SK-N-SH treated with all-trans-retinoic acid at 6 μM for 48 hours (cell line): ENCODE data around the gene TCEA2.

Experiments used
- ATAC-seq: fragments of 200-7000 bp; cut with Tn5 transposase; 3 replicates; pipeline ENCODE4 v1.9.1; 2020; ENCODE audit warnings: mild to moderate bottlenecking, moderate library complexity
- ARNTL ChIP-seq: fragments of 450-650 bp; formaldehyde crosslinking; IDR thresholded peaks from 2 replicates; pipeline ENCODE4 v1.5.0; 2020; ENCODE audit warnings: low read depth, mild to moderate bottlenecking, moderate library complexity, borderline replicate concordance
- BACH2 ChIP-seq: fragments of 250-450 bp; sonication (Bioruptor Pico); IDR thresholded peaks from 2 replicates; pipeline ENCODE4 v1.9.0; 2021; ENCODE audit warnings: mild to moderate bottlenecking, borderline replicate concordance
- CREB5 ChIP-seq: fragments of 250-450 bp; sonication (Bioruptor Pico); IDR thresholded peaks from 2 replicates; pipeline ENCODE4 v1.5.1; 2020; ENCODE audit warnings: low read depth, mild to moderate bottlenecking, moderate library complexity
- CSDC2 ChIP-seq: fragments of 250-450 bp; sonication (Bioruptor Pico); IDR thresholded peaks from 2 replicates; pipeline ENCODE4 v1.5.0; 2020; ENCODE audit warnings: mild to moderate bottlenecking, moderate library complexity
- CSRNP3 ChIP-seq: fragments of 250-450 bp; sonication (Bioruptor Pico); IDR thresholded peaks from 2 replicates; pipeline ENCODE4 v1.5.1; 2021; ENCODE audit warnings: mild to moderate bottlenecking, moderate library complexity
- GLIS3 ChIP-seq: fragments of 250-450 bp; sonication (Bioruptor Pico); IDR thresholded peaks from 2 replicates; pipeline ENCODE4 v1.5.0; 2020; ENCODE audit warnings: mild to moderate bottlenecking, moderate library complexity
- ISL1 ChIP-seq: fragments of 250-450 bp; sonication (Bioruptor Pico); IDR thresholded peaks from 2 replicates; pipeline ENCODE4 v2.1.2; 2022; ENCODE audit warnings: mild to moderate bottlenecking, moderate library complexity
- OSR1 ChIP-seq: fragments of 250-450 bp; sonication (Bioruptor Pico); IDR thresholded peaks from 2 replicates; pipeline ENCODE4 v1.8.0; 2022; ENCODE audit warnings: moderate library complexity, mild to moderate bottlenecking, inconsistent platforms
- PATZ1 ChIP-seq: fragments of 250-450 bp; sonication (Bioruptor Pico); IDR thresholded peaks from 2 replicates; pipeline ENCODE4 v1.8.0; 2020; ENCODE audit warnings: mild to moderate bottlenecking, moderate library complexity, borderline replicate concordance
- POU6F1 ChIP-seq: fragments of 250-450 bp; sonication (Bioruptor Pico); IDR thresholded peaks from 2 replicates; pipeline ENCODE4 v1.8.0; 2021; ENCODE audit warnings: low read depth, mild to moderate bottlenecking, moderate library complexity, borderline replicate concordance
- PPARA ChIP-seq: fragments of 250-450 bp; sonication (Bioruptor Pico); IDR thresholded peaks from 2 replicates; pipeline ENCODE4 v1.5.0; 2020; ENCODE audit warnings: mild to moderate bottlenecking, borderline replicate concordance
- RARB ChIP-seq: fragments of 250-450 bp; sonication (Bioruptor Pico); IDR thresholded peaks from 2 replicates; pipeline ENCODE4 v1.8.0; 2021; ENCODE audit warnings: mild to moderate bottlenecking, moderate library complexity
- SNAI2 ChIP-seq: fragments of 250-450 bp; sonication (Bioruptor Pico); IDR thresholded peaks from 2 replicates; pipeline ENCODE4 v1.5.0; 2020; ENCODE audit warnings: mild to moderate bottlenecking, moderate library complexity
- TCF4 ChIP-seq: fragments of 250-450 bp; sonication (Bioruptor Pico); IDR thresholded peaks from 2 replicates; pipeline ENCODE4 v1.8.0; 2021; ENCODE audit warnings: mild to moderate bottlenecking, moderate library complexity, borderline replicate concordance
- TOX ChIP-seq: fragments of 250-450 bp; sonication (Bioruptor Pico); IDR thresholded peaks from 2 replicates; pipeline ENCODE4 v1.8.0; 2021; ENCODE audit warnings: mild to moderate bottlenecking, moderate library complexity, borderline replicate concordance
- TSHZ2 ChIP-seq: fragments of 250-450 bp; sonication (Bioruptor Pico); IDR thresholded peaks from 2 replicates; pipeline ENCODE4 v1.5.0; 2020; ENCODE audit warnings: mild to moderate bottlenecking, moderate library complexity
- ZC3H10 ChIP-seq: fragments of 250-450 bp; sonication (Bioruptor Pico); IDR thresholded peaks from 2 replicates; pipeline ENCODE4 v1.5.1; 2021; ENCODE audit warnings: mild to moderate bottlenecking, moderate library complexity
- ZFP3 ChIP-seq: fragments of 250-450 bp; sonication (Bioruptor Pico); IDR thresholded peaks from 2 replicates; pipeline ENCODE4 v1.5.0; 2020; ENCODE audit warnings: mild to moderate bottlenecking, moderate library complexity
- ZFP30 ChIP-seq: fragments of 450-650 bp; formaldehyde crosslinking; IDR thresholded peaks from 2 replicates; pipeline ENCODE4 v1.5.0; 2022; ENCODE audit warnings: mild to moderate bottlenecking, moderate library complexity
- ZNF70 ChIP-seq: fragments of 450-650 bp; formaldehyde crosslinking; IDR thresholded peaks from 2 replicates; pipeline ENCODE4 v1.5.0; 2020; ENCODE audit warnings: mild to moderate bottlenecking, moderate library complexity

Gene TCEA2

GRCh38 chr20:64052326-64052722 is 10.7 kb upstream of the TCEA2 start (continued):
- TF ChIP-seq TSHZ2 (CRISPR knock-in tag): no peak
- no peak for TF ChIP-seq OSR1 (CRISPR knock-in tag)

GRCh38 chr20:64052987-64053840 is 9.8 kb upstream of the TCEA2 start:
- no peak for ATAC-seq
- TF ChIP-seq CSDC2 (CRISPR knock-in tag) (no peak), BACH2 (CRISPR knock-in tag) (no peak), SNAI2 (CRISPR knock-in tag) (no peak), ARNTL (CRISPR knock-in tag) (no peak), POU6F1 (CRISPR knock-in tag) (no peak), ZFP3 (no peak), ZFP30 (no peak), PPARA (CRISPR knock-in tag) (no peak), TOX (CRISPR knock-in tag) (no peak), RARB (CRISPR knock-in tag) (no peak), PATZ1 (no peak), ISL1 (CRISPR knock-in tag) (no peak), ZNF70 (CRISPR knock-in tag) (no peak), TSHZ2 (CRISPR knock-in tag) (no peak), TCF4 (no peak), CREB5 (CRISPR knock-in tag) (no peak), CSRNP3 (no peak), GLIS3 (CRISPR knock-in tag) (no peak), ZC3H10 (CRISPR knock-in tag) (no peak), OSR1 (CRISPR knock-in tag) (no peak)
